Stimulated activated CD8-positive, alpha-beta memory T cell treated with anti-CD3 and anti-CD28 coated beads, Interleukin-4, amount 100 ng/mL, for 4 hours (primary cell): ENCODE results near the gene SELENOP.

Source experiments
- DNase-seq, 2 donors: peaks; one replicate each; pipeline ENCODE4 v3.0.0-alpha.2; 2020; ENCODE audit warnings: low read depth in 2 of 2, low spot score in 1 of 2

The SELENOP gene

GRCh38 chr5:42798284-42799240 is 13.1 kb downstream of the SELENOP start:
- no peak for DNase-seq

- DNase-seq = no peak
Observed at GRCh38 chr5:42791151-42791550, 20.5 kb downstream of the SELENOP start.

GRCh38 chr5:42787845-42788244 is 23.8 kb downstream of the SELENOP start:
- no peak for DNase-seq

GRCh38 chr5:42787073-42787472 is 24.6 kb downstream of the SELENOP start:
- DNase-seq = no peak

- no peak for DNase-seq
Observed at GRCh38 chr5:42785756-42786155, 25.9 kb downstream of the SELENOP start.

- DNase-seq = no peak
Observed at GRCh38 chr5:42784132-42784531, 27.6 kb downstream of the SELENOP start.

- DNase-seq = no peak
Observed at GRCh38 chr5:42781584-42781983, 30.1 kb downstream of the SELENOP start.

- DNase-seq = no peak
Observed at GRCh38 chr5:42779083-42779482, 32.6 kb downstream of the SELENOP start.

- DNase-seq = no peak
Observed at GRCh38 chr5:42772265-42772993, 39.3 kb downstream of the SELENOP start.

GRCh38 chr5:42770003-42770402 is 41.7 kb downstream of the SELENOP start:
- DNase-seq = no peak

- no peak for DNase-seq
Observed at GRCh38 chr5:42768106-42768504, 43.6 kb downstream of the SELENOP start.

- no peak for DNase-seq
Observed at GRCh38 chr5:42767491-42768105, 44.1 kb downstream of the SELENOP start.

GRCh38 chr5:42761791-42762190 is 49.9 kb downstream of the SELENOP start:
- no peak for DNase-seq

- DNase-seq = no peak
Observed at GRCh38 chr5:42760426-42760825, 51.3 kb downstream of the SELENOP start.

- DNase-seq = no peak
Observed at GRCh38 chr5:42759456-42759855, 52.2 kb downstream of the SELENOP start.

GRCh38 chr5:42756606-42757601 is 54.8 kb downstream of the SELENOP start, which contains the start of gene CCDC152:
TSS of gene CCDC152 (plus strand) at chr5:42756818. CDS start at chr5:42759122, 2,304 bp downstream.
- DNase-seq = peak; percentile 26 to 30

- DNase-seq = no peak
Observed at GRCh38 chr5:42753099-42753498, 58.6 kb downstream of the SELENOP start.

GRCh38 chr5:42751044-42751443 is 60.6 kb downstream of the SELENOP start:
- DNase-seq = no peak

GRCh38 chr5:42750507-42750906 is 61.2 kb downstream of the SELENOP start:
- no peak for DNase-seq
